Measurements from ENCODE around the gene CHTF18.

Gene CHTF18

GRCh38 chr16:793414-793813 is 5.0 kb downstream of the CHTF18 start:
- no peak overlapping the region for H3K9ac ChIP-seq (ENCODE audit: low read length)
- no peaks in the 10 kb centered on the region for H3K9me3 ChIP-seq (ENCODE audit: control insufficient read depth, low read length)
- H3K27ac ChIP-seq (ENCODE audit: low read length, poor library complexity, severe bottlenecking), result no peak overlapping the region
- no peak overlapping the region for H4K8ac ChIP-seq (ENCODE audit: low read length)
- no peak overlapping the region for H2BK5ac ChIP-seq (ENCODE audit: low read depth, low read length, poor library complexity, severe bottlenecking)
- H3K23ac ChIP-seq (ENCODE audit: low read length in 2 of 2), result no peak overlapping the region
- no peak overlapping the region for H2AK5ac ChIP-seq (ENCODE audit: low read length, severe bottlenecking)
- no peak overlapping the region for H3K18ac ChIP-seq (ENCODE audit: low read depth in 1 of 2, low read length in 2 of 2)
- no peak overlapping the region for H4K91ac ChIP-seq (ENCODE audit: low read length)
- no peak overlapping the region for H2BK12ac ChIP-seq (ENCODE audit: low read length in 2 of 2)
- H3K4me2 ChIP-seq (ENCODE audit: low read length, poor library complexity, severe bottlenecking), result no peak overlapping the region
- peaks cover 30% of the 10 kb centered on the region for H3K79me1 ChIP-seq (replicated peaks; ENCODE audit: low read length, poor library complexity, severe bottlenecking)
- peaks cover 12% of the 10 kb centered on the region for H3K4me1 ChIP-seq (ENCODE audit: control insufficient read depth, insufficient read depth, low read depth, low read length)
- no peak for DNase-seq
- WGBS, result 91% methylated on average over 8 of the region's 8 CpGs
- no peaks in the 10 kb centered on the region for H3K27me3 ChIP-seq (ENCODE audit: control insufficient read depth in 1 of 2, insufficient read depth in 1 of 2, low read length in 2 of 2)
- H2BK15ac ChIP-seq (ENCODE audit: low read depth, poor library complexity, severe bottlenecking), result no peak overlapping the region
- H2BK120ac ChIP-seq (ENCODE audit: low read depth, low read length), result no peak overlapping the region
- peaks cover 0 to 85% of the 10 kb centered on the region in 2 experiments for H3K36me3 ChIP-seq (ENCODE audit: control insufficient read depth in 1 of 2, insufficient read depth in 2 of 2, low read depth in 1 of 2, low read length in 2 of 2)
- no peak overlapping the region for H2AFZ ChIP-seq (ENCODE audit: low read depth, low read length)
- no peak overlapping the region for H3K4ac ChIP-seq (ENCODE audit: low read depth in 1 of 2, low read length in 2 of 2)
- H3K14ac ChIP-seq (ENCODE audit: low read length in 2 of 2), result no peak overlapping the region
- no peak overlapping the region for H3K4me3 ChIP-seq (ENCODE audit: insufficient read depth in 1 of 2, low read depth in 1 of 2, low read length in 2 of 2)

GRCh38 chr16:794091-794822 is 5.8 kb downstream of the CHTF18 start:
- no peak overlapping the region for H3K4ac ChIP-seq (ENCODE audit: low read depth in 1 of 2, low read length in 2 of 2)
- WGBS, result 92% methylated on average over 40 of the region's 40 CpGs
- H3K79me1 ChIP-seq (replicated peaks; ENCODE audit: low read length, poor library complexity, severe bottlenecking), result peaks cover 23% of the 10 kb centered on the region
- H2BK120ac ChIP-seq (ENCODE audit: low read depth, low read length), result no peak overlapping the region
- no peak overlapping the region for H3K4me3 ChIP-seq (ENCODE audit: insufficient read depth in 1 of 2, low read depth in 1 of 2, low read length in 2 of 2)
- no peak overlapping the region for H3K27ac ChIP-seq (ENCODE audit: low read length, poor library complexity, severe bottlenecking)
- H3K18ac ChIP-seq (ENCODE audit: low read depth in 1 of 2, low read length in 2 of 2), result no peak overlapping the region
- H3K27me3 ChIP-seq (ENCODE audit: control insufficient read depth in 1 of 2, insufficient read depth in 1 of 2, low read length in 2 of 2), result peaks cover 4 to 6% of the 10 kb centered on the region in 2 experiments
- H3K9me3 ChIP-seq (ENCODE audit: control insufficient read depth, low read length), result no peaks in the 10 kb centered on the region
- no peak overlapping the region for H4K91ac ChIP-seq (ENCODE audit: low read length)
- peaks cover 7% of the 10 kb centered on the region for H3K4me1 ChIP-seq (ENCODE audit: control insufficient read depth, insufficient read depth, low read depth, low read length)
- DNase-seq, result no peak
- no peak overlapping the region for H3K9ac ChIP-seq (ENCODE audit: low read length)
- H3K4me2 ChIP-seq (ENCODE audit: low read length, poor library complexity, severe bottlenecking), result no peak overlapping the region
- H2BK12ac ChIP-seq (ENCODE audit: low read length in 2 of 2), result no peak overlapping the region
- H3K23ac ChIP-seq (ENCODE audit: low read length in 2 of 2), result no peak overlapping the region
- H2AK5ac ChIP-seq (ENCODE audit: low read length, severe bottlenecking), result no peak overlapping the region
- peaks cover 0 to 84% of the 10 kb centered on the region in 2 experiments for H3K36me3 ChIP-seq (ENCODE audit: control insufficient read depth in 1 of 2, insufficient read depth in 2 of 2, low read depth in 1 of 2, low read length in 2 of 2)
- H4K8ac ChIP-seq (ENCODE audit: low read length), result no peak overlapping the region
- H3K14ac ChIP-seq (ENCODE audit: low read length in 2 of 2), result no peak overlapping the region
- no peak overlapping the region for H2BK5ac ChIP-seq (ENCODE audit: low read depth, low read length, poor library complexity, severe bottlenecking)
- no peak overlapping the region for H2BK15ac ChIP-seq (ENCODE audit: low read depth, poor library complexity, severe bottlenecking)
- H2AFZ ChIP-seq (ENCODE audit: low read depth, low read length), result no peak overlapping the region

- H2BK120ac ChIP-seq (ENCODE audit: low read depth, low read length), result no peak overlapping the region
- H2AFZ ChIP-seq (ENCODE audit: low read depth, low read length), result no peak overlapping the region
- H3K23ac ChIP-seq (ENCODE audit: low read length in 2 of 2), result no peak overlapping the region
- no peak overlapping the region for H3K4me3 ChIP-seq (ENCODE audit: insufficient read depth in 1 of 2, low read depth in 1 of 2, low read length in 2 of 2)
- H2BK5ac ChIP-seq (ENCODE audit: low read depth, low read length, poor library complexity, severe bottlenecking), result no peak overlapping the region
- peaks cover 0 to 80% of the 10 kb centered on the region in 2 experiments for H3K36me3 ChIP-seq (ENCODE audit: control insufficient read depth in 1 of 2, insufficient read depth in 2 of 2, low read depth in 1 of 2, low read length in 2 of 2)
- H2BK15ac ChIP-seq (ENCODE audit: low read depth, poor library complexity, severe bottlenecking), result no peak overlapping the region
- peaks cover 5% of the 10 kb centered on the region for H3K4me1 ChIP-seq (ENCODE audit: control insufficient read depth, insufficient read depth, low read depth, low read length)
- H2BK12ac ChIP-seq (ENCODE audit: low read length in 2 of 2), result no peak overlapping the region
- H3K4me2 ChIP-seq (ENCODE audit: low read length, poor library complexity, severe bottlenecking), result no peak overlapping the region
- 86% methylated on average over 17 of the region's 31 CpGs for WGBS
- no peaks in the 10 kb centered on the region for H3K9me3 ChIP-seq (ENCODE audit: control insufficient read depth, low read length)
- no peak overlapping the region for H3K18ac ChIP-seq (ENCODE audit: low read depth in 1 of 2, low read length in 2 of 2)
- no peak overlapping the region for H3K27ac ChIP-seq (ENCODE audit: low read length, poor library complexity, severe bottlenecking)
- no peak overlapping the region for H3K14ac ChIP-seq (ENCODE audit: low read length in 2 of 2)
- peaks cover 16% of the 10 kb centered on the region for H3K79me1 ChIP-seq (replicated peaks; ENCODE audit: low read length, poor library complexity, severe bottlenecking)
- no peak overlapping the region for H3K4ac ChIP-seq (ENCODE audit: low read depth in 1 of 2, low read length in 2 of 2)
- H3K9ac ChIP-seq (ENCODE audit: low read length), result no peak overlapping the region
- no peak for DNase-seq
- peaks cover 11% of the 10 kb centered on the region in 2 experiments for H3K27me3 ChIP-seq (ENCODE audit: control insufficient read depth in 1 of 2, insufficient read depth in 1 of 2, low read length in 2 of 2)
- H2AK5ac ChIP-seq (ENCODE audit: low read length, severe bottlenecking), result no peak overlapping the region
- H4K91ac ChIP-seq (ENCODE audit: low read length), result no peak overlapping the region
- no peak overlapping the region for H4K8ac ChIP-seq (ENCODE audit: low read length)
These were observed 6.5 kb downstream of the CHTF18 start for GRCh38 chr16:794853-795466.

GRCh38 chr16:795580-796229 is 7.3 kb downstream of the CHTF18 start:
- H3K9ac ChIP-seq (ENCODE audit: low read length), result no peak overlapping the region

More at GRCh38 chr16:795580-796229, 7.3 kb downstream of the CHTF18 start:
- H2BK15ac ChIP-seq (ENCODE audit: low read depth, poor library complexity, severe bottlenecking), result no peak overlapping the region
- H3K27me3 ChIP-seq (ENCODE audit: control insufficient read depth in 1 of 2, insufficient read depth in 1 of 2, low read length in 2 of 2), result peaks cover 17% of the 10 kb centered on the region in 2 experiments
- H4K8ac ChIP-seq (ENCODE audit: low read length), result no peak overlapping the region
- H3K14ac ChIP-seq (ENCODE audit: low read length in 2 of 2), result no peak overlapping the region
- no peak overlapping the region for H2AFZ ChIP-seq (ENCODE audit: low read depth, low read length)
- no peak overlapping the region for H3K4ac ChIP-seq (ENCODE audit: low read depth in 1 of 2, low read length in 2 of 2)
- H3K9me3 ChIP-seq (ENCODE audit: control insufficient read depth, low read length), result no peaks in the 10 kb centered on the region
- H3K27ac ChIP-seq (ENCODE audit: low read length, poor library complexity, severe bottlenecking), result no peak overlapping the region
- H2BK5ac ChIP-seq (ENCODE audit: low read depth, low read length, poor library complexity, severe bottlenecking), result no peak overlapping the region
- peaks cover 9% of the 10 kb centered on the region for H3K79me1 ChIP-seq (replicated peaks; ENCODE audit: low read length, poor library complexity, severe bottlenecking)
- no peak for DNase-seq
- no peak overlapping the region for H2BK120ac ChIP-seq (ENCODE audit: low read depth, low read length)
- H3K4me3 ChIP-seq (ENCODE audit: insufficient read depth in 1 of 2, low read depth in 1 of 2, low read length in 2 of 2), result no peak overlapping the region
- H4K91ac ChIP-seq (ENCODE audit: low read length), result no peak overlapping the region
- no peak overlapping the region for H2AK5ac ChIP-seq (ENCODE audit: low read length, severe bottlenecking)
- H3K4me1 ChIP-seq (ENCODE audit: control insufficient read depth, insufficient read depth, low read depth, low read length), result peaks cover 12% of the 10 kb centered on the region
- H3K4me2 ChIP-seq (ENCODE audit: low read length, poor library complexity, severe bottlenecking), result no peak overlapping the region
- no peak overlapping the region for H3K23ac ChIP-seq (ENCODE audit: low read length in 2 of 2)
- H3K36me3 ChIP-seq (ENCODE audit: control insufficient read depth in 1 of 2, insufficient read depth in 2 of 2, low read depth in 1 of 2, low read length in 2 of 2), result peaks cover 0 to 73% of the 10 kb centered on the region in 2 experiments
- no peak overlapping the region for H2BK12ac ChIP-seq (ENCODE audit: low read length in 2 of 2)
- WGBS, result 97% methylated on average over 31 of the region's 33 CpGs
- no peak overlapping the region for H3K18ac ChIP-seq (ENCODE audit: low read depth in 1 of 2, low read length in 2 of 2)
